ENCODE data around the gene PLIN3. TPM values are rescaled to one million over a fixed set of nuclear protein-coding genes. Genes with fewer than 3 reads are reported as not detected.
A peak's percentile ranks its signal among the peaks of the same experiment; 100 is the strongest.
"Not testable (repeated sequence)": the region's sequence is repeated elsewhere in the genome, so short reads cannot be mapped to it uniquely, and the experiment has no call there.

Gene PLIN3
- total RNA-seq, 1 donor from 2014 or later = 439 TPM

DNA sequence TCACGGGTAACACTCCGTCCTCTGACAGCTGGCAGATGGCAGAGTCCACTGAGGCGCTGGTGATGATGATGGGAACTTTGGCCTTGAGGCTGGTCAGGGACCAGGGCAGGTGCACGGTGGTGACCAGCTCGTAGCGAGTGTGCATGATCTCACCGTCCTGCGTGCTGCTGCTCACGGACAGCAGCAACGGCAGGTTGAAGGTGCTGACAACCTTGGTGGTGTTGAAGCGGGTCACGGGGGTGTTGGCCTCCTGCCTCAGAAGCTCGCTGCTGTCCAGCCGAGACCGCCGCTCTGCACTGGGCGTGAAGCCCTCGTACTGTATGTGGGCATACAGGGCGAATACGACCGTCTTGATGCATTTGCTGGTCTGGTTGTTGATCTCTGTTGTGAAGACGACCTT, 23.6 kb upstream of the PLIN3 start:
- DNase-seq (ENCODE audit: low read depth) = no peak

DNA sequence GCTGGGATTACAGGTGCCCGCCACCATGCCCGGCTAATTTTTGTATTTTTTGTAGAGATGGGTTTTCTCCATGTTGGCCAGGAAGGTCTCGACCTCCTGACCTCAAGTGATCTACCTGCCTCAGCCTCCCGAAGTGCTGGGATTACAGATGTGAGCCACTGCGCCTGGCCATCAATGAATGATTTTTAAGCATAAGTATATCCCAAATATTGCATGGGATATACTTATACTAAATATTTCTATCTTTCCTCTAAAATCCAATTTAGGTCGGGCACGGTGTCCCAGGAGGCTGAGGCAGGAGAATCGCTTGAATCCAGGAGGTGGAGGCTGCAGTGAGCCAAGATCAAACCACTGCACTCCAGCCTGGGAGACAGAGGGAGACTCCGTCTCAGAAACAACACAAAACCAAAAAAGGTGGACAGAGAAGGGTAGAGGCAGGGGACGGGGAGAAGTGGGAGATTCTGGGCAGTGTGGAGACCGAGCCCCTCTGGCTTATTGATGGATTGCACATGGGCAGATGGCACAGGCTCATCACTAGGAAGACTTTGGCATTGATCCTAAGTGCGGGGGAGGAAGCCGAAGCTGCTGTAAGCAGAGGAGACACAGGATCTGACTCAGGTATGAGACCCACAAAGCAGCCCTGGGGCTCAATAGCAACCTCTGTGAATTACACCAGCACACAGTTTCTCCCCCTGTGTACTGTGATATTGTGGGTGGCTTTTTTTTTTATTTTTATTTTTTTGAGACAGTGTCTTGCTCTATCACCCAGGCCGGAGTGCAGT, 21.8 kb upstream of the PLIN3 start:
- DNase-seq (ENCODE audit: low read depth) = no peak

DNA sequence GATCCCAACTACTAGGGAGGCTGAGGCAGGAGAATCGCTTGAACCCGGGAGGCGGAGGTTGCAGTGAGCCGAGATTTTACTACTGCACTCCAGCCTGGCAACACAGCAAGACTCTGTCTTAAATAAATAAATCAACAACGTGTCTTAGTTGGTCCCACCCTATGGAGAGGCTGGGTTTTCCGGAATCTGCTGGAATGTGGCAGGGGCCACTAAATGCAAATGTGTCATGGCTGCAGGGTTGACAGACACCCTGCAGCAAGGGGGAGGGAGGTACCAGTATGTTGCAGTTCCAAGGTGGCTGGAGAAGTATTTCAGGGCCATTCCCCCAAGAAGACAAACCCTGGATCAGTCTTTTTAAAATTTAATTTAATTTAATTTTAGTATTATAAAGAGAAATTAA, 20.3 kb upstream of the PLIN3 start:
- not testable (repeated sequence) for DNase-seq (ENCODE audit: low read depth)

DNA sequence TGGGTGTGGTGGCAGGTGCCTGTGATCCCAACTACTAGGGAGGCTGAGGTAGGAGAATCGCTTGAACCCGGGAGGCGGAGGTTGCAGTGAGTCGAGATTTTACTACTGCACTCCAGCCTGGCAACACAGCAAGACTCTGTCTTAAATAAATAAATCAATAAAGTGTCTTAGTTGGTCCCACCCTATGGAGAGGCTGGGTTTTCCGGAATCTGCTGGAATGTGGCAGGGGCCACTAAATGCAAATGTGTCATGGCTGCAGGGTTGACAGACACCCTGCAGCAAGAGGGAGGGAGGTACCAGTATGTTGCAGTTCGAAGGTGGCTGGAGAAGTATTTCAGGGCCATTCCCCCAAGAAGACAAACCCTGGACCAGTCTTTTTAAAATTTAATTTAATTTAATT, 17.5 kb upstream of the PLIN3 start:
- DNase-seq (ENCODE audit: low read depth) = not testable (repeated sequence)

DNA sequence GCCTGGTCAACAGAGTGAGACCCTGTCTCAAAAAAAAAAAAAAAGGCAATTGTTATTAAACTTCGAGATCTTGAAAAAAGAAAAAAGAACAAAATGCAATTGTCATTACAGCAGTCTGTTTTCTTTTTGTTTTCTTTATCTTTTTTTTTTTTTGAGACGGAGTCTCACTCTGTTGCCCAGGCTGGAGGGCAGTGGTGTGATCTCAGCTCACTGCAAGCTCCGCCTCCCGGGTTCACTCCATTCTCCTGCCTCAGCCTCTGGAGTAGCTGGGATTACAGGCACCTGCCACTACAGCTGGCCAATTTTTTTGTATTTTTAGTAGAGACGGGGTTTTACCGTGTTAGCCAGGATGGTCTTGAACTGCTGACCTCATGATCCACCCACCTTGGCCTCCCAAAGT, 15.4 kb upstream of the PLIN3 start:
- not testable (repeated sequence) for DNase-seq (ENCODE audit: low read depth)

DNA sequence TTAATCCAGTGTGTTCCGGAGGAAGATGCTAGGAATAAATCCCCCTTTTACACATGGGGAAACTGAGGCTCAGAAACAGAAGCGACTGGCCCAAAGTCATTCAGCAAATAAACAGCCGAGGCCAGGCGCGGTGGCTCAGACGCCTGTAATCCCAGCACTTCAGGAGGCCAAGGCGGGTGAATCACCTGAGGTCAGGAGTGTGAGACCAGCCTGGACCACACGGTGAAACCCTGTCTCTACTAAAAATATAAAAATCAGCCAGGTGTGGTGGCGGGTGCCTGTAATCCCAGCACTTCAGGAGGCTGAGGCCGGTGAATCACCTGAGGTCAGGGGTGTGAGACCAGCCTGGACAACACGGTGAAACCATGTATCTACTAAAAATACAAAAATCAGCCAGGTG, 11.6 kb upstream of the PLIN3 start:
- no peak for DNase-seq (ENCODE audit: low read depth)

DNA sequence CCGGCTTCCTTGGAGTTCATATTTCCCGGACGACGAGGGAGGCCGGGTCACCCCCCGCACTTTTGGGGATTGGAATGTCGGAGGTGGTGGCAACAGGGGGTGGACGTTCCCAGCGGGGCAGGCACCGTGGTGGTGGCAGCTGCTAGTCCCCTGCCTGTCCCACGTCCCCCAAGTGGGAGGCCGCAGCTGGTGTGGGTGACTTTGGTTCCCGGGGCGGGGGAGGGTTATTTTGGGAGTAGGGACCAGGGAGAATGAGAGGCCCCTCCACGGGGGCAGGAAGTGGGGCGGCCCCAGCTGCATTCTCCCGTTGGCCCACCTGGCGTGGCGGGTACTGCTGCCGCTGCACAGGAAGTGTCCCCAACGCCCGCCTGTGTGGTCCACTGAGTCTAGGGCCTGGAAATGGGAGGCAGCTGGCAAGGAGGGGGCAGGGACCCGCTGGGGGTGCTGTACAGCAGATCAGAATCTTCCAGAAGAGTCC, 11.1 kb upstream of the PLIN3 start:
- DNase-seq (ENCODE audit: low read depth) = peak; percentile 98

DNA sequence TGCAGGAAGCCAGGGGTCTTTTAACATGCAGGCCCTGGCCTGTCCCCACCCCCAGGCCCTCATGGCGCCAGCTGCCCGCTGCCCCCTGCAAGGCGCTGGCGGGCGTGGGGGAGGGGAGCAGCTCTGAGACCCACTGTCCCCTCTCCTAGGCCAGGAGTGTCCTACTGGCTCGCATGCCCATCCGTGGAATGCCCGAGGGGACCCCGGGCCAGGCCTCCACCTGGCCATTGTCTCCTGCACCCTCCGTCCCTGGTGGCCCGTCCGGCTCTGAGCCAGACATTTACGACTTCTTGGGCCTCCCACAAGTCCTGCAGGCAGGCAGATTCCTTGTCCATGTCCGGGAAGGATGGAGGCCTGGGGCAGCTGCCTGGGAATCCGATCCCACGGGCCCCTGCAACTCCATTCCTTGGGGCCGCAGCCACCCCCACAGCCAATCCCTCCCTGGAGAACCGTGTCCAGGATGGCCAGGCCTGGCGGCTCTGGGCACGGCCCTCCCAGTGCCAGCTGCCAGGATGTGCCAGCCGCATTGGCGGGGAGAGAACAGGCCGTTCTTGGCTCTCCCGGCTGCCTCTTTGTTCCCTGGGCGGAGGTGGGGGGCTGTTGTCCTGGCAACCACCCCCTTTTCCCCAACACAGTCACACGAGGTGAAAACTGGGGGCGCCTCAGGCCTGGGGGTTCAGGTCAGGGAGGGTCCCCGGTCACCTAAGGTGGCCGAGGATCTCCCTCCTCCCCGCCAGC, 10.5 kb upstream of the PLIN3 start:
- DNase-seq (ENCODE audit: low read depth) = peak; percentile 98

DNA sequence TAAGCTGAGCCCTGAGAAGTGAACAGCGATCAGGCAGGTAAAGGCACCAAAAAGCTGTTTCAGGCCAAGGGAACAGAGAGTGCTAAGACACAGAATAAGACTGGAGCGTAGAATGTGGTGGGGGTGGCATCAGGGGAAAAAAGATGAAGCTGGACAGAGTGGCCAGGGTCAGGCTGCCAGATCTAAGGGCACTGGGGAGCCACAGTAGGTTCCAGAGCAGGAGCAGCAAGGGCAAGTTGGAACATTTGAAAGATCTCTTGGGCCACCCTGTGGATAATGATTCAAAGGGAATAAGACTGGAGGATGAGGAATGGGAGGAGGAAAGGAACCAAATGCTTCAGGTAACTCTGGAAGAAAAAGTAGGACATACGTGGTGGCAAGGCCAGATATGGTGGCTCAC, 6.5 kb upstream of the PLIN3 start:
- no peak for DNase-seq (ENCODE audit: low read depth)

DNA sequence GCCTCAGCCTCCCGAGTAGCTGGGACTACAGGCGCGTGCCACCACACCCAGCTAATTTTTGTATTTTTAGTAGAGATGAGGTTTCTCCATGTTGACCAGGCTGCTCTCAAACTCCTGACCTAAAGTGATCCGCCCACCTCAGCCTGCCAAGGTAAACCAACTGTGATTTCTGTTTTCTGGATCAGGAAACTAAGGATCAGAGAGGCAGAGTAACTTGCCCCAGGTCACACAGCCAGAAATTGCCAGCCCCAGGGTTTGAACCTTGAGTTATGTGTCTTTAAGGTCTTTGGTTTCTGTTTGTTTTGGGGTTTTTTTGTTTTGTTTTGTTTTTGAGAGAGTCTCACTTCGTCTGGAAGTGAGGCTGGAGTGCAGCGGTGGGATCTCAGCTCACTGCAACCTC, 4.2 kb upstream of the PLIN3 start:
- DNase-seq (ENCODE audit: low read depth) = no peak

DNA sequence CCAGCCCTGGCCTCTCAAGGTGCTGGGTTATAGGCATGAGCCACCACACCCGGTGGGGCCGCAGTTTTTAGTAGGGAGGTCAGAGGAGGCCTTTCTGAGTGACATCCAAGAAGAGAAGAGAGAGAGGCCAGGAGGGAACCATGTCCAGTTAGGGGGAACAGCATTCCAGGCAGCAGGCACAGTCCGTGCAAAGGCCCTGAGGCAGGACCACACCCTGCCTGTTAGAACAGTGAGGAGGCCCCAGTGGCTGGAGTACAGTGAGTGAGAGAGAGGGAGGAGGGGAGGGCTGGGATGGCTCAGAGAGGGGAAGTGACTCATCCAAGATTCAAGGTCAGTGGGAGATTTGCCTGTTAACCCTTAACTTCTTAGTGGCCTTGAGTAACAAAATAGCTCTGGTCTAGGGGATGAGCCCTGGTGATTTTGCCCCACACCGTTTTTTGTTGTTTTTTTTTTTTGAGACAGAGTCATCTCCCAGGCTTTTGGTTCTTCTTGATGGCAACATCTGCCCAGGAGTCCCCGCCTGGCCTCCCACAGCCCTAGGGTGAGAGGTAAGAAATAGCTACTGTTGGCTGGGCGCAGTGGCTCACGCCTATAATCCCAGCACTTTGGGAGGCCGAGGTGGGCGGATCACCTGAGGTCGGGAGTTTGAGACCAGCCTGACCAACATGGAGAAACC, 2.7 kb upstream of the PLIN3 start:
- DNase-seq (ENCODE audit: low read depth) = peak; percentile 86

DNA sequence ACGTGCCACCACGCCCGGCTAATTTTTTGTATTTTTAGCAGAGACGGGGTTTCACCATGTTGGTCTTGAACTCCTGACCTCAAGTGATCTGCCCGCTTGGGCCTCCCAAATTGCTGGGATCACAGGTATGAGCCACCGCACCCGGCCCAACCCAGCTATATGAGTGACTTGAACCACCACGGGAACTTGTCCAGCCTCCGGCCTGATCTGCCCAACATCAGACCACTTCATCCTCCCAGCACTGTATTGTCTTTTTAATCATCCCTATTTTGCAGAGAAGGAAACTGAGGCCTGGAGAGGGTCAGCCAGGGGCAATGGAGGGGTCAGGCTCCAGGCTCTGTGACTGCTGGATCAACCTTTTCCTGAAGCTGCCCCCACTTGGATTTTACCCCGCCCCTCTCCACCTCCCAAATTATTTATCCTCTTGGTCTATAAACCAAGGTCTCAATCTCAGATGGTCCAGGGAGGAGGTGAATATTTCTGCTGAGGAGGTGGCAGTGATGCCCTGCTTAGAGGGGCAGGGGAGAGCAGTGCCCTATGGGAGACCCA, 893 bp upstream of the PLIN3 start:
- no peak for DNase-seq (ENCODE audit: low read depth)

DNA sequence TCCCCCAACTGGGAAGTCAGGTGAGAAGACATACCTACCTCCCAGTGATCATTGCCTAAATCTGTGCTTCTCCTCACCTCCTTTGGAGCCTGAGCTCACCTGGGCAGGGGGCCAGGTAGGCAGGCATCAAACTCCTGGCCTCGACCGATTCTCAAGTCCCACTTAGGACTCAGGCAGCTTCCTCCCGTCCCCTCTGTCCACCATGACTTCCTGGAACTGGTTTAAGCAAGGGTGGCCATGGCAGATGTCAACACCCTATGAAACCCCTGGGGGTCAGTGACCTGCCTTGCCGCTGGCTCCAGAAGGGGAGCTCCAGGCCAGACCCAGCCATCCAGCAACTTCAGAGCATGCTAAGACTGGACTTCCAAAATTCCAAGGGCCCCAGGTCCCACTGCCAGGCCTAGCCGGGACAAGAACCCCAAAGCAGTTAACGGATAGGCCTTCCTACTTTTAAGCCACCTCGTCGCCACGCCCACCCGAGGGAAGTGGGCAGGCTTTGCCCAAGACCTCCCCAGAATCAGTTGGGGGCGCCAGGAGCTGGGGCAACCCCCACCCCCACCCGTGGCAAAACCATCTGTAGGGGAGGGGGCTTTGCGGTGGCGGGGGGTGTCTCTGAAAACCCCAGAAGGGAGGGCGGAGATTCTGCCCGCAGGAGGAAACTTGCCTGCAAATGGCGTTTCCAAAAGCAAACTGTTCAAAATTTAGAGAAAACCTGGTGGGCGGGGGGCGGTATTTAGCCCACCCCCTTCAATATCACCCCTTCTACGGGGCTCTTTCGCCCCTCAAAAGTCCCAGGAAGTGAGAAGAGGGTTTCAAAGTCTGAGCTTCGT, 657 bp downstream of the PLIN3 start:
- DNase-seq (ENCODE audit: low read depth) = peak; percentile 73

DNA sequence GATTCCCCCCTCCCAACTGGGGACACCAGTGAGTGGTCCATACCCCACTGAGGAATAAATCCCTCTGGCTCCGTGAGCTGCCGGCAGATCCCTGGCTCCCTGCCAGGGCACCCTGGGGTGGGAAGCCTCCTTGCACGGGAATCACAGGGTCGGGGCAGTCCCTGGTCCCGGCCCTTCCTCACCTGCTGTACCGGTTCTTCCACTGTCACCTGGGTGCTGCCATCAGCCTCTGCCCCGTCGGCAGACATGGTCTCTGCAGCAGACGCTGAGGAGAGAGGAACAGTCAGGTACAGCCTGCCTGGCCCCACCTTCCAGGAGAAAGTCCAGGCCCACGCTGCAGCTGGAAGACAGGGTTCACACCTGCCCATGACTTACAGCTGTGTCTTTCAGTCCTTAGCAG, 6.3 kb downstream of the PLIN3 start:
- no peak for DNase-seq (ENCODE audit: low read depth)

DNA sequence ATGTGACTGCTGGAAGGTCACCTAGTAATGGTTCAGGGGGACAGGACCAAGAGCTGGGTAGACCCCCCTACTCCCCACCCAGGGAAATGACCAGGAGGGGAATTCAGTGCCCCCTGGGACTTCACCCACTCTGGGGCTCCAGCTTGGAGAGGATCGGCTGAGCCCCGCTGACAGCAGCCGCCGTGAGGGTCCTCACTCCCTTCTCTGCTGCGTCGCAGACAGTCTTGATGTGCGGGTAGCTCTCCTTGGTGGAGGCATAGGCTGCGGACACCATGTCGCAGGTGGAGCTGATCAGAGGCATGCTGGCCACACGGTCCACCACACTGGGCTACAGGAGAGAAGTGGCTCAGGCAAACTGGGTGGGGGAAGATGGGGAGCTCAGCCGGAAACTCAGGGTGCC, 7.8 kb downstream of the PLIN3 start:
- DNase-seq (ENCODE audit: low read depth) = no peak

DNA sequence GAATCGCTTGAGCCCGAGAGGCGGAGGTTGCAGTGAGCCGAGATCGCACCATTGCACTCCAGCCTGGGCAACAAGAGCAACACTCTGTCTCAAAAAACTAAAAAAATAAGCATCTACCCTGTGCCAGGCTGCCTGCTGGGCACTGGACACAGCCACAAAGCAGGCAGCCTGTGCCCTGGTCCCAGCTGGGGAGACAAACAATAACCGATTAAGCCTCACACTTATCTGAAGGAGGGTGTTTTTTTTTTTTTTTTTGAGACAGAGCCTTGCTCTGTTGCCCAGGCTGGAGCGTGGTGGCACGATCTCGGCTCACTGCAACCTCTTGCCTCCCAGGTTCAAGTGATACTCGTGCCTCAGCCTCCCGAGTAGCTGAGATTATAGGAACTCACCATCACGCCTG, 11.0 kb downstream of the PLIN3 start:
- not testable (repeated sequence) for DNase-seq (ENCODE audit: low read depth)

DNA sequence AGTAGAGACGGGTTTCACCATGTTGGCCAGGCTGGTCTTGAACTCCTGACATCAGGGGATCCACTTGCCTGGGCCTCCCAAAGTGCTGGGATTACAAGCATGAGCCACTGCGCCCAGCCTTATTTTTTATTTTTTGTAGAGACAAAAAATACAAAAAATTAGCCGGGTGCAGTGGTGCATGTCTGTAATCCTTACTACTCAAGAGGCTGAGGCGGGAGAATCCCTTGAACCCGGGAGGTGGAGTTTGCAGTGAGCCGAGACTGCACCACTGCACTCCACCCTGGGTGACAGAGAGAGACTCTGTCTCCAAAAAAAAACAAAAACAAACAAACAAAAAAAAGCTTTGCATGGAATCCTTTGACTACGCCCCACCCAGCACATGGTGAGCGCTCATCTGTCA, 14.0 kb downstream of the PLIN3 start:
- DNase-seq (ENCODE audit: low read depth) = not testable (repeated sequence)

DNA sequence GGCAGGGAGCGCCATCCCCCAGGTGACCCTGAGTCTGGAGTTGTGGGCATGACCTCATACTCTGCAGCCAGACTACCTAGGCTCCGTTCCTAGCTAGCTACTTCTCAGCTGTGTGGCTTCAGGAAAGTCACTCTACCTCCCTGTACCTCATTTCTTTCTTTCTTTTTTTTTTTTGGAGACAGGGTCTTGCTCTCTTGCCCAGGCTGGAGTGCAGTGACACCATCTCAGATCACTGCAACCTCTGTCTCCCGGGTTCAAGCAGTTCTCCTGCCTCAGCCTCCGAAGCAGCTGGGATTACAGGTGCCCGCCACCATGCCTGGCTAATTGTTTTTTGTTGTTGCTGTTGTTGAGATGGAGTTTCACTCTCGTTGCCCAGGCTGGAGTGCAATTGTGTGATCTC, 15.0 kb downstream of the PLIN3 start:
- DNase-seq (ENCODE audit: low read depth) = no peak

DNA sequence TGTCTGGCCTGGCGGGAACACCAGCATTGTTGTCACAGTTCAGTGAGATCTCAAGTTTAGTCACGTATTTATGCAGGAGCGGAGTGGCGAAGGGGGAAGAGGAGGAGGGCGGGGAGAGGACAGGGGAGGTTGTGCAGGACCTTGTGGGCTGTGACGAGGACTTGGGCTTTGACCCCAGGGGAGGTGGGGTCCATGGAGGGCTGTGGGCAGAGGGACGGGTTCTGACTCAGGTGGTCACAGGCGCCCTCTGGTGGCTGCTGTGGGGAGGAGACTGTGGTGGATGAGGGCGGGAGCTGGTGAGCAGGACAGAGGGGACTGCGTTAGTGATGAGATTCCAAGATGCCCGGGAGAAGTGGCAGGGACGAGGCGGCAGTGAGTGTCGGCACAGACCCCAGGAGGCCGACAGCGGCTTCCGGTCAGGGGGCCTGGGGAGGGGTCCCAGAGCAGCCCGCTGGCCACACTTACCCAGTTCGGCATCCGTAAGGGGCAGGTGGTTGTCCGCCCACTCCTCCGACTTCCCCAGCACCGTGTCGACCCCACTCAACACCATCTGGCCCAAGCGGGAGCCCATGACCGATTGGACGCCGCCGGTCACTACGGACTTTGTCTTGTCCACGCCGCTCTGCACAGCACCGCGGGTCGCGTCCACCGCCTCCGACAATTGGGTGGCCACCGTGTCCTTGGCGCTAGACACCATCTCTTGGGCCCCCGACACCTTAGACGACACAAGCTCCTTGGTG, 15.7 kb downstream of the PLIN3 start:
- DNase-seq (ENCODE audit: low read depth) = peak; percentile 61

DNA sequence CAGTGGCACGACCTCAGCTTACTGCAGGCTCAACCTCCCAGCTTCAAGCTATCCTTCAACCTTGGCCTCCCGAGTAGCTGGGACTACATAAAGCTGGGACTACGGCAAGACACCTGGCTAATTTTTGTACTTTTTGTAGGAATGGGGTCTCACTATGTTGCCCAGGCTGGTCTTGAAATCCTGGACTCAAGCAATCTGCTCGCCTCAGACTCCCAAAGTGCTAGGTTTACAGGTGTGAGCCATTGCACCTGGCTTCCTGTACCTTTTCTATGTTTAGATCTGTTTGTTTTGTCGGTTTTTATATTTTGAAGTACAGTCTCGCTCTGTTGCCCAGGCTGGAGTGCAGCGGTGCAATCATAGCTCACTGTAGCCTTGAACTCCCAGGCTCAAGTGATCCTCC, 18.4 kb downstream of the PLIN3 start:
- DNase-seq (ENCODE audit: low read depth) = no peak

Data from myocyte (in vitro differentiated cells).